Mesenchymal stem cell (in vitro differentiated cells and primary cell): ENCODE results near the gene RHOB.

ENCODE experiments used
- DNase-seq: peaks from one replicate; pipeline ENCODE4 v3.0.0-alpha.2; 2013
- H2AFZ ChIP-seq: one replicate; pipeline ENCODE4 v1.6.1; 2013; ENCODE audit warnings: low read depth, mild to moderate bottlenecking, control low read depth, inconsistent platforms, low read length, moderate library complexity
- H2AK5ac ChIP-seq: 2 replicates; pipeline ENCODE4 v1.6.1; 2013; ENCODE audit warnings: low read length, moderate library complexity, mild to moderate bottlenecking, inconsistent platforms; ENCODE audit not compliant: severe bottlenecking
- H2BK120ac ChIP-seq: one replicate; pipeline ENCODE4 v1.6.1; 2013; ENCODE audit warnings: low read depth, mild to moderate bottlenecking, inconsistent platforms, low read length, moderate library complexity
- H2BK12ac ChIP-seq, 2 experiments: one replicate each; pipeline ENCODE4 v1.6.1; 2013; ENCODE audit warnings: inconsistent platforms in 2 of 2, low read length in 2 of 2, mild to moderate bottlenecking in 2 of 2, moderate library complexity in 2 of 2, control low read depth in 1 of 2
- H2BK15ac ChIP-seq: one replicate; pipeline ENCODE4 v1.6.1; 2013; ENCODE audit warnings: mild to moderate bottlenecking, low read depth, inconsistent platforms; ENCODE audit not compliant: poor library complexity, severe bottlenecking
- H2BK5ac ChIP-seq: 2 replicates; pipeline ENCODE4 v1.6.1; 2013; ENCODE audit warnings: low read depth, mild to moderate bottlenecking, low read length, control low read depth, inconsistent platforms; ENCODE audit not compliant: poor library complexity, severe bottlenecking
- H3K14ac ChIP-seq, 2 experiments: one replicate each; pipeline ENCODE4 v1.6.1; 2013; ENCODE audit warnings: inconsistent platforms in 2 of 2, low read length in 2 of 2, control low read depth in 1 of 2, mild to moderate bottlenecking in 1 of 2, moderate library complexity in 1 of 2
- H3K18ac ChIP-seq, 2 experiments: one replicate each; pipeline ENCODE4 v1.6.1; 2013; ENCODE audit warnings: inconsistent platforms in 2 of 2, low read length in 2 of 2, control low read depth in 1 of 2, low read depth in 1 of 2, mild to moderate bottlenecking in 1 of 2
- H3K23ac ChIP-seq, 2 experiments: one replicate each; pipeline ENCODE4 v1.6.1; 2013; ENCODE audit warnings: inconsistent platforms in 2 of 2, low read length in 2 of 2, mild to moderate bottlenecking in 2 of 2, moderate library complexity in 2 of 2, control low read depth in 1 of 2
- H3K27ac ChIP-seq: 2 replicates; pipeline ENCODE4 v1.5.1; 2013; ENCODE audit warnings: mild to moderate bottlenecking, moderate library complexity, low read length, control low read depth, inconsistent platforms; ENCODE audit not compliant: poor library complexity, severe bottlenecking
- H3K27me3 ChIP-seq, 2 experiments: 2 replicates each; pipeline versions ENCODE4 v1.6.1 to v1.7.0; 2013; ENCODE audit warnings: low read length in 2 of 2, mild to moderate bottlenecking in 2 of 2, moderate library complexity in 2 of 2, control low read depth in 1 of 2, inconsistent platforms in 1 of 2; ENCODE audit not compliant: control insufficient read depth in 1 of 2, insufficient read depth in 1 of 2
- H3K36me3 ChIP-seq, 2 experiments: 2 replicates each; pipeline versions ENCODE4 v1.6.1 to v1.7.0; 2013; ENCODE audit warnings: low read length in 2 of 2, control low read depth in 1 of 2, inconsistent platforms in 1 of 2, low read depth in 1 of 2, mild to moderate bottlenecking in 1 of 2; ENCODE audit not compliant: insufficient read depth in 2 of 2, control insufficient read depth in 1 of 2
- H3K4ac ChIP-seq, 2 experiments: one replicate each; pipeline ENCODE4 v1.6.1; 2013; ENCODE audit warnings: inconsistent platforms in 2 of 2, low read length in 2 of 2, mild to moderate bottlenecking in 2 of 2, moderate library complexity in 2 of 2, control low read depth in 1 of 2, low read depth in 1 of 2
- H3K4me1 ChIP-seq: 2 replicates; pipeline ENCODE4 v1.6.1; 2013; ENCODE audit warnings: low read depth, low read length, control low read depth; ENCODE audit not compliant: control insufficient read depth, insufficient read depth
- H3K4me2 ChIP-seq: 2 replicates; pipeline ENCODE4 v1.6.1; 2013; ENCODE audit warnings: low read length, mild to moderate bottlenecking, inconsistent platforms; ENCODE audit not compliant: poor library complexity, severe bottlenecking
- H3K4me3 ChIP-seq, 2 experiments: 2 replicates each; pipeline versions ENCODE4 v1.5.1 to v1.7.0; 2013; ENCODE audit warnings: low read length in 2 of 2, mild to moderate bottlenecking in 2 of 2, control low read depth in 1 of 2, low read depth in 1 of 2; ENCODE audit not compliant: insufficient read depth in 1 of 2
- H3K79me1 ChIP-seq: replicated peaks from 2 replicates; pipeline ENCODE4 v1.6.1; 2013; ENCODE audit warnings: mild to moderate bottlenecking, control low read depth, low read length, inconsistent platforms; ENCODE audit not compliant: poor library complexity, severe bottlenecking
- H3K9ac ChIP-seq: 2 replicates; pipeline ENCODE4 v1.7.0; 2013; ENCODE audit warnings: mild to moderate bottlenecking, low read length, moderate library complexity
- H3K9me3 ChIP-seq: 2 replicates; pipeline ENCODE4 v1.7.0; 2013; ENCODE audit warnings: mild to moderate bottlenecking, low read length; ENCODE audit not compliant: control insufficient read depth
- H4K8ac ChIP-seq: one replicate; pipeline ENCODE4 v1.6.1; 2013; ENCODE audit warnings: inconsistent platforms, mild to moderate bottlenecking, low read length, moderate library complexity
- H4K91ac ChIP-seq: one replicate; pipeline ENCODE4 v1.6.1; 2013; ENCODE audit warnings: mild to moderate bottlenecking, low read length, inconsistent platforms
- WGBS: methylation state at CpG from one replicate; pipeline ENCODE4 v1.1.7; 2013; ENCODE audit warnings: mixed read lengths; 5-methylcytosine and 5-hydroxymethylcytosine counted together

Gene RHOB

GRCh38 chr2:20451341-20451740, 4.5 kb downstream of the RHOB start:
- H2BK120ac ChIP-seq = no peak overlapping the region
- H3K14ac ChIP-seq = no peak overlapping the region
- H3K23ac ChIP-seq = no peak overlapping the region
- no peak overlapping the region for H2AFZ ChIP-seq
- H3K36me3 ChIP-seq = peaks cover 0 to 16% of the 10 kb centered on the region in 2 experiments
- peaks cover 9% of the 10 kb centered on the region for H3K4me1 ChIP-seq
- H2BK5ac ChIP-seq = no peak overlapping the region
- no peak overlapping the region for H4K91ac ChIP-seq
- no peak overlapping the region for H4K8ac ChIP-seq
- peak overlapping the region; percentile 42 for H3K9ac ChIP-seq
- no peaks in the 10 kb centered on the region for H3K79me1 ChIP-seq
- no peak overlapping the region for H3K4me3 ChIP-seq
- H2AK5ac ChIP-seq = no peak overlapping the region
- H3K4me2 ChIP-seq = no peak overlapping the region
- 56% methylated on average over 4 of the region's 4 CpGs for WGBS
- no peak overlapping the region for H2BK15ac ChIP-seq
- no peak overlapping the region for H3K4ac ChIP-seq
- no peak overlapping the region for H2BK12ac ChIP-seq
- H3K27me3 ChIP-seq = no peaks in the 10 kb centered on the region
- H3K27ac ChIP-seq = peak overlapping the region; percentile 84
- no peaks in the 10 kb centered on the region for H3K9me3 ChIP-seq
- DNase-seq = peak; percentile 50
- H3K18ac ChIP-seq = no peak overlapping the region

GRCh38 chr2:20451761-20452499, 5.1 kb downstream of the RHOB start:
- Histone ChIP-seq H2BK15ac (no peak overlapping the region), H3K9me3 (no peaks in the 10 kb centered on the region)
- DNase-seq = no peak

DNA sequence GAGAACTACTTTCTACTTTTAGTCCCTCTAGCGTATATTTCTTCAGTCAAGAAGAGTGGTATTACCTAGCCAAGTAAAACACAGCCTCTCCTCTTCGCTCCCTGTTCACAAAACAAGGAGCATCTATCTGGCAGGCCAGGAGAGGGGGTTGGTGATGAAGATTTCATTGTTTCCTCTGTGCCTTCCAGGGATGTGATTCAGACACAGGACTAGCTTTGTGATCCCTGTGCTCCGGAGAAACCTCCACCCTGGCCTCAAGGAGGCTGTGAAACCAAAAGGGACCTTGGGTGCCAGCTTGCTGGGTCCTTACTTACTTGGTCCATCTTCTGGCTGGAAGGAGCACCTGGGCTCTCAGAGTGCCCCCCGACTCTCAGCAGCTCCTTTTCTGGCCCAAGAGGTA, 5.7 kb downstream of the RHOB start:
- WGBS = 86% methylated on average over 2 of the region's 4 CpGs
- no peak overlapping the region for H2AFZ ChIP-seq
- no peaks in the 10 kb centered on the region for H3K79me1 ChIP-seq
- no peak overlapping the region for H2AK5ac ChIP-seq
- H3K9ac ChIP-seq = no peak overlapping the region
- H3K4me3 ChIP-seq = no peak overlapping the region
- H3K18ac ChIP-seq = no peak overlapping the region
- no peak overlapping the region for H2BK15ac ChIP-seq
- H2BK120ac ChIP-seq = no peak overlapping the region
- no peaks in the 10 kb centered on the region for H3K9me3 ChIP-seq
- no peak overlapping the region for H4K91ac ChIP-seq
- H3K23ac ChIP-seq = no peak overlapping the region
- no peak overlapping the region for H2BK5ac ChIP-seq
- no peak overlapping the region for H4K8ac ChIP-seq
- DNase-seq = peak; percentile 43
- H3K27me3 ChIP-seq = no peaks in the 10 kb centered on the region
- peaks cover 9% of the 10 kb centered on the region for H3K4me1 ChIP-seq
- H3K4me2 ChIP-seq = no peak overlapping the region
- no peak overlapping the region for H3K14ac ChIP-seq
- H2BK12ac ChIP-seq = peak overlapping the region in 1 of 2 experiments; percentile 27
- H3K27ac ChIP-seq = no peak overlapping the region
- peaks cover 0 to 10% of the 10 kb centered on the region in 2 experiments for H3K36me3 ChIP-seq
- H3K4ac ChIP-seq = no peak overlapping the region

More at GRCh38 chr2:20451761-20452499, 5.1 kb downstream of the RHOB start:
- Histone ChIP-seq H3K4me2 (no peak overlapping the region), H3K36me3 (peaks cover 0 to 16% of the 10 kb centered on the region in 2 experiments), H3K18ac (no peak overlapping the region), H3K79me1 (no peaks in the 10 kb centered on the region), H2AFZ (no peak overlapping the region), H3K4me3 (no peak overlapping the region), H3K23ac (no peak overlapping the region), H3K9ac (no peak overlapping the region), H2BK12ac (no peak overlapping the region), H2AK5ac (no peak overlapping the region), H3K4ac (no peak overlapping the region), H2BK5ac (no peak overlapping the region), H3K4me1 (peaks cover 9% of the 10 kb centered on the region), H4K91ac (no peak overlapping the region), H3K27me3 (no peaks in the 10 kb centered on the region), H3K14ac (no peak overlapping the region), H4K8ac (no peak overlapping the region), H3K27ac (peak overlapping the region; percentile 84), H2BK120ac (no peak overlapping the region)
- 90% methylated on average over 7 of the region's 7 CpGs for WGBS

- H2BK5ac ChIP-seq = no peak overlapping the region
- H3K14ac ChIP-seq = no peak overlapping the region
- peaks cover 0 to 5% of the 10 kb centered on the region in 2 experiments for H3K36me3 ChIP-seq
- no peak overlapping the region for H4K91ac ChIP-seq
- no peak for DNase-seq
- H3K27ac ChIP-seq = no peak overlapping the region
- H2BK12ac ChIP-seq = no peak overlapping the region
- no peaks in the 10 kb centered on the region for H3K9me3 ChIP-seq
- WGBS = 94% methylated on average over 3 of the region's 3 CpGs
- no peak overlapping the region for H2AFZ ChIP-seq
- H3K27me3 ChIP-seq = no peaks in the 10 kb centered on the region
- no peak overlapping the region for H3K4me3 ChIP-seq
- H3K9ac ChIP-seq = no peak overlapping the region
- no peak overlapping the region for H3K23ac ChIP-seq
- no peak overlapping the region for H3K18ac ChIP-seq
- peak overlapping the region; percentile 86 for H2AK5ac ChIP-seq
- H2BK120ac ChIP-seq = no peak overlapping the region
- peaks cover 9% of the 10 kb centered on the region for H3K4me1 ChIP-seq
- H3K4ac ChIP-seq = no peak overlapping the region
- H2BK15ac ChIP-seq = no peak overlapping the region
- H3K4me2 ChIP-seq = no peak overlapping the region
- no peaks in the 10 kb centered on the region for H3K79me1 ChIP-seq
- no peak overlapping the region for H4K8ac ChIP-seq
These were observed 6.2 kb downstream of the RHOB start for GRCh38 chr2:20453087-20453486.
